GM20000 (cell line): Measurements from ENCODE around the gene CTDP1.

Experiments used
- DNase-seq: peaks from one replicate; pipeline ENCODE4 v3.0.0; 2012; ENCODE audit warnings: low spot score
- CTCF ChIP-seq: IDR thresholded peaks from 2 replicates; pipeline ENCODE4 v1.5.1; 2012; ENCODE audit warnings: mild to moderate bottlenecking, control low read depth; ENCODE audit errors: extremely low read depth, missing control alignments

Gene CTDP1

GRCh38 chr18:79645291-79645983 is 34.2 kb upstream of the CTDP1 start:
- DNase-seq: no peak
- no peak for TF ChIP-seq CTCF

GRCh38 chr18:79647307-79647706 is 32.3 kb upstream of the CTDP1 start:
- TF ChIP-seq CTCF: no peak
- no peak for DNase-seq

- no peak for DNase-seq
- TF ChIP-seq CTCF: no peak
Observed at GRCh38 chr18:79650959-79651358, 28.6 kb upstream of the CTDP1 start.

GRCh38 chr18:79657342-79657996 is 22.1 kb upstream of the CTDP1 start:
- DNase-seq: no peak
- TF ChIP-seq CTCF: no peak

GRCh38 chr18:79658366-79658765 is 21.2 kb upstream of the CTDP1 start:
- TF ChIP-seq CTCF: no peak
- no peak for DNase-seq

- no peak for TF ChIP-seq CTCF
- no peak for DNase-seq
Observed at GRCh38 chr18:79659733-79660132, 19.9 kb upstream of the CTDP1 start.

- no peak for DNase-seq
- no peak for TF ChIP-seq CTCF
Observed at GRCh38 chr18:79662034-79662433, 17.6 kb upstream of the CTDP1 start.
